Upper lobe of left lung (tissue), 6 donors: ENCODE measurements around the gene SV2C. TPM values are rescaled to one million over a fixed set of nuclear protein-coding genes. Genes with fewer than 3 reads are reported as not detected.

Experiments used
- ATAC-seq, 2 donors: fragments of 200-7000 bp; cut with Tn5 transposase; one replicate each; pipeline ENCODE4 v1.9.1; 2022; ENCODE audit warnings: mild to moderate bottlenecking in 2 of 2, moderate library complexity in 2 of 2; ENCODE audit not compliant: low FRiP score in 2 of 2
- DNase-seq, 2 donors: peaks; one replicate each; pipeline ENCODE4 v3.0.0-alpha.2; 2019 to 2020
- H3K27ac ChIP-seq, 4 donors: fragments of 200-600 bp; sonication (generic); one replicate each; pipeline ENCODE4 v1.5.1; 2016 to 2019
- H3K27me3 ChIP-seq, 4 donors: fragments of 200-600 bp; sonication (generic); one replicate each; pipeline ENCODE4 v1.5.1; 2017 to 2019
- H3K36me3 ChIP-seq, 4 donors: fragments of 200-600 bp; sonication (generic); one replicate each; pipeline ENCODE4 v1.5.1; 2016 to 2019
- H3K4me1 ChIP-seq, 4 donors: fragments of 200-600 bp; sonication (generic); one replicate each; pipeline ENCODE4 v1.5.1; 2018 to 2019
- H3K4me3 ChIP-seq, 4 donors: fragments of 200-600 bp; sonication (generic); one replicate each; pipeline ENCODE4 v1.5.1; 2017 to 2019; ENCODE audit warnings: mild to moderate bottlenecking in 2 of 4, moderate library complexity in 1 of 4
- H3K9me3 ChIP-seq, 4 donors: fragments of 200-600 bp; sonication (generic); one replicate each; pipeline ENCODE4 v1.5.1; 2018 to 2019
- EP300 ChIP-seq, 4 donors: sonication (generic); formaldehyde crosslinking; IDR thresholded peaks; one replicate each; pipeline ENCODE4 v1.5.1; 2017; ENCODE audit warnings: antibody characterized with exemption in 4 of 4, control low read depth in 2 of 4
- POLR2A ChIP-seq, 4 donors: fragments of 450-650 bp; IDR thresholded peaks; one replicate each; pipeline ENCODE4 v1.5.1; 2016 to 2017; ENCODE audit warnings: antibody characterized with exemption in 4 of 4, mild to moderate bottlenecking in 2 of 4
- POLR2AphosphoS5 ChIP-seq, 2 donors: sonication (generic); formaldehyde crosslinking; IDR thresholded peaks; one replicate each; pipeline ENCODE4 v1.5.1; 2017; ENCODE audit warnings: antibody characterized with exemption in 2 of 2
- WGBS, 2 donors: methylation state at CpG; one replicate each; pipeline ENCODE4 v1.1.5; 2017 to 2018; 5-methylcytosine and 5-hydroxymethylcytosine counted together
- total RNA-seq, 6 donors: library from RNA; depleted of rRNA in 4 of 6; stranded (reverse); fragments of >200 nt in 4 of 6; gene quantifications; one replicate each; pipeline versions ENCODE4 v1.1.0 to v1.2.1, GENCODE V29; 2016 to 2021
- TF ChIP-seq, protein P1 (sequence below), 6 experiments: fragments of 450-650 bp in 4 of 6; fragments of 200-600 bp in 2 of 6; sonication (generic) in 2 of 6; IDR thresholded peaks; one replicate each; pipeline ENCODE4 v1.5.1; 2016 to 2019; ENCODE audit warnings: antibody characterized with exemption in 6 of 6
- donor health status: DM: no; HTN: no; CAD: no; lungs with moderate emphysema.
- donor health status: DM: no; HTN: yes; CAD: no; lungs with severe emphysema.

Gene SV2C
- total RNA-seq, 6 donors from 2014 or later, result 0.15 to 0.51 (median 0.21) TPM; not detected in 2

DNA sequence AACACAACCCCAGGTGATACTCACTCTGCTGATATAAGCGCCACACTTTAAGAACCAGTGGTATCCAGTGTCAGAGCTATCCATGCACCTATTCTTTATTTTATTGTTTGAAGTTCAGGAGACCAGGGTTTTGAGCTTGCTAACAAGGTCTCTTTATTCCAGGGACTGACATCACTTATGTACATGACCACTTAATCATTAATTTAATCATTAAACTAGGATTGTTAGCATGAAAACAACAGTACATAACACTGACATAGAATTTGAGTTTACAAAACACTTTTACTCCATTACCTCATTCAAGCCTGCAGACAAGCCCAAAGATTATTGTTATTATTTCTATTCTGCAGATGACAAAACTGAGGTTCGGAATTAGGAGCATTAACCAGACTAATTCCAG lies 168.5 kb downstream of the SV2C start:
- no peaks in the 10 kb centered on the region for H3K36me3 ChIP-seq
- H3K4me1 ChIP-seq, result peaks cover 0 to 6% (median 1%) of the 10 kb centered on the region in 4 donors
- 94 to 97% methylated on average over 2 of the region's 2 CpGs for WGBS, 2 donors
- ATAC-seq, result no peak
- no peaks in the 10 kb centered on the region for H3K9me3 ChIP-seq
- no peak overlapping the region for H3K4me3 ChIP-seq
- no peak for DNase-seq
- H3K27me3 ChIP-seq, result no peaks in the 10 kb centered on the region
- TF ChIP-seq POLR2AphosphoS5 (IDR thresholded peaks at IDR 0.05) (no peak), EP300 (IDR thresholded peaks at IDR 0.05) (no peak), POLR2A (IDR thresholded peaks at IDR 0.05) (no peak)
- TF ChIP-seq, protein P1, sequence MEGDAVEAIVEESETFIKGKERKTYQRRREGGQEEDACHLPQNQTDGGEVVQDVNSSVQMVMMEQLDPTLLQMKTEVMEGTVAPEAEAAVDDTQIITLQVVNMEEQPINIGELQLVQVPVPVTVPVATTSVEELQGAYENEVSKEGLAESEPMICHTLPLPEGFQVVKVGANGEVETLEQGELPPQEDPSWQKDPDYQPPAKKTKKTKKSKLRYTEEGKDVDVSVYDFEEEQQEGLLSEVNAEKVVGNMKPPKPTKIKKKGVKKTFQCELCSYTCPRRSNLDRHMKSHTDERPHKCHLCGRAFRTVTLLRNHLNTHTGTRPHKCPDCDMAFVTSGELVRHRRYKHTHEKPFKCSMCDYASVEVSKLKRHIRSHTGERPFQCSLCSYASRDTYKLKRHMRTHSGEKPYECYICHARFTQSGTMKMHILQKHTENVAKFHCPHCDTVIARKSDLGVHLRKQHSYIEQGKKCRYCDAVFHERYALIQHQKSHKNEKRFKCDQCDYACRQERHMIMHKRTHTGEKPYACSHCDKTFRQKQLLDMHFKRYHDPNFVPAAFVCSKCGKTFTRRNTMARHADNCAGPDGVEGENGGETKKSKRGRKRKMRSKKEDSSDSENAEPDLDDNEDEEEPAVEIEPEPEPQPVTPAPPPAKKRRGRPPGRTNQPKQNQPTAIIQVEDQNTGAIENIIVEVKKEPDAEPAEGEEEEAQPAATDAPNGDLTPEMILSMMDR (IDR thresholded peaks at IDR 0.05), result no peak
- H3K27ac ChIP-seq, result no peak overlapping the region

DNA sequence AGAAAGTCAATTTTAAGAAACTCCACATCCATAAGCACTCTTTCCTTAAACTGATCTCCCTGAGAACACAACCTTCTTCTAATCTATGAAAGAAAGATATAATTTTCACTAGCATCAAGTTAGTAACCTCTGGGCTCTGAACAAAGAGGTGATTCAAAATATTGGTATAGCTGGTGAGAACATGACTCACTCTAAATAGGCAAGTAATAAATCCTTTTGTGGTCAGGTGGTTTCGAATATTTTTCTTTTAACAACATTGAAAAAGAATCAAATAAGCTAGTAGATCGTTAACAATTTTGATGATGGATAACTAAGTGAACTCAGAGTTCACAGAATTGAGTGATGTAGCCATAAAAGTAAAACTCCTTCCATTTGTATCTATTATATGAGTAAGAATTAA lies 169.3 kb downstream of the SV2C start:
- ATAC-seq (no peak), DNase-seq (no peak)
- 77 to 88% methylated on average over 2 of the region's 2 CpGs for WGBS, 2 donors
- H3K4me1 ChIP-seq, result peaks cover 0 to 6% (median 1%) of the 10 kb centered on the region in 4 donors
- H3K4me3 ChIP-seq, result no peak overlapping the region
- H3K36me3 ChIP-seq, result no peaks in the 10 kb centered on the region
- no peaks in the 10 kb centered on the region for H3K9me3 ChIP-seq
- H3K27ac ChIP-seq, result no peak overlapping the region
- no peak for TF ChIP-seq EP300 (IDR thresholded peaks at IDR 0.05)
- no peak for TF ChIP-seq POLR2AphosphoS5 (IDR thresholded peaks at IDR 0.05)
- H3K27me3 ChIP-seq, result no peaks in the 10 kb centered on the region

DNA sequence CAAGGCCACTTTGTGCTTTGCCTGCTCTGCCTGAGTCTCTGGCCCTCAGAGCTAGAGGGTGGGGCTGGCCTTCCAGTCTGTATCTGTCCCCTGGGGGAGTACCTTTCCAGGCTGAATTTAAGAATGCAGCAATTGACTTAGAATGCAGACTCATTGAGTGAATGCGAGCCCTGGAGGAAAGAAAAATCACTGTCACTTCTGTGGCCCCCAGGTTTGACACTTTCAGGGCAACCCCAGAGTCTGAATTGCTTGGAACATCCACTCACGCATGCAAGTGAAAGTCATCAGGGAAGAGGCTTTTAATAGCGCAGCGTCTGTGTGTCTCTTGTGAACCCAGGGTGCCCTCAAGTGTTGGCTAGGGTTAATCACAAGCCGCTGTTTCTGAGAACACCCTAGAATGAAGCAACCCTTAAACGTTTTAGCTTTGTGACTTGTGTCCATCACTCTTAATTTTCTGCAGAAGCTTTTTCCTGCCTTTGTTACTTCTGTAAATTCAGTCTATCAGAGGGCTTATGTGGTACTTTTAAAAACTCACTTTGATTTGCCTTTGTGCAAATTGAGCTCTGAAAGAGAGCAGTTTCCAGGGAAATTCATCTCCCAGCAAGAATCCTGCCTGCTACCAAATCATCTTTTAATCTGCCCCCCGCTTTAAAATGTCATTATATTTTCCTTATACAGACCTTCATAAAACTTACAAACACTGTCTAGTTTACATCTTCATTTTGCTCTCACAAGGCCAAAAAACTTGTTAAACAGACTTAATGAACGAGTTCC lies 173.1 kb downstream of the SV2C start:
- WGBS, 2 donors, result 17 to 21% methylated on average over 8 of the region's 8 CpGs
- H3K36me3 ChIP-seq, result no peaks in the 10 kb centered on the region
- H3K9me3 ChIP-seq, result no peaks in the 10 kb centered on the region
- no peak overlapping the region for H3K27ac ChIP-seq
- peak; percentile 89 to 94 for ATAC-seq
- no peaks in the 10 kb centered on the region for H3K27me3 ChIP-seq
- TF ChIP-seq EP300 (IDR thresholded peaks at IDR 0.05) (no peak), POLR2AphosphoS5 (IDR thresholded peaks at IDR 0.05) (no peak)
- TF ChIP-seq, protein P1 (IDR thresholded peaks at IDR 0.05), result peak; percentile 31 to 71 (median 52)
- peaks cover 0 to 6% (median 1%) of the 10 kb centered on the region in 4 donors for H3K4me1 ChIP-seq
- peak in 1 of 2 donors; percentile 63 for DNase-seq
- H3K4me3 ChIP-seq, result no peak overlapping the region

DNA sequence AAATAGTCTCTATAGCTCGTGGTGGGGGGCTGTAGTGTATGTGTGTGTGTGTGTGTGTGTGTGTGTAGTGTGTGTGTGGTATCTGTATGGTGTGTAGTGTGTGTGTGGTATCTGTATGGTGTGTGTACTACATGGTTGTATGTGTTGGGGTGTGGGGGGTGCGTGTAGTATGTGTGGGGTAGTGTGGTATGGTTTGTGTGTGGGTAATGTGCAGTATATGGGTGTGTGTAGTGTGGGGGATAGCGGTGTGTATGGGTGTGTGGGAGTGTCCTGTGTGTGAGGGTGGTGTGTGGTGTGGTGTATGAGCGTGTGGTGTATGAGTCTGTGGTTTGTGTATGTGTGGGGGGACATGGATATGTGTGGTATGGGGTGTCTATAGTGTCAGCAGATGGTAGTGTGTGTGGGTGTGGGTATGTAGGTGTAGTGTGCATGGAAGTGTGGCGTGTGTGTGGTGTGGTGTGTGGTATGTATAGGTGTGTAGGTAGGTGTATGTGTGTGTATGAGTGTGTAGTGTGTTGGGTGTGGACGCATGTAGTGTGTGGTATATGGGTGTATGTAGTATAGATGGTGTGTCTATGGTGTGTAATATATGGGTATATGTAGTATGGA lies 174.1 kb downstream of the SV2C start:
- WGBS, 2 donors, result 85 to 90% methylated on average over 6 of the region's 6 CpGs
- ATAC-seq (peak; percentile 26 to 62), DNase-seq (no peak)
- H3K27me3 ChIP-seq, result no peaks in the 10 kb centered on the region
- no peaks in the 10 kb centered on the region for H3K9me3 ChIP-seq
- peaks cover 0 to 6% (median 1%) of the 10 kb centered on the region in 4 donors for H3K4me1 ChIP-seq
- H3K27ac ChIP-seq, result no peak overlapping the region
- H3K4me3 ChIP-seq, result no peak overlapping the region
- no peak for TF ChIP-seq EP300 (IDR thresholded peaks at IDR 0.05)
- no peak for TF ChIP-seq POLR2A (IDR thresholded peaks at IDR 0.05)
- TF ChIP-seq, protein P1 (IDR thresholded peaks at IDR 0.05), result no peak
- no peak for TF ChIP-seq POLR2AphosphoS5 (IDR thresholded peaks at IDR 0.05)
- no peaks in the 10 kb centered on the region for H3K36me3 ChIP-seq

DNA sequence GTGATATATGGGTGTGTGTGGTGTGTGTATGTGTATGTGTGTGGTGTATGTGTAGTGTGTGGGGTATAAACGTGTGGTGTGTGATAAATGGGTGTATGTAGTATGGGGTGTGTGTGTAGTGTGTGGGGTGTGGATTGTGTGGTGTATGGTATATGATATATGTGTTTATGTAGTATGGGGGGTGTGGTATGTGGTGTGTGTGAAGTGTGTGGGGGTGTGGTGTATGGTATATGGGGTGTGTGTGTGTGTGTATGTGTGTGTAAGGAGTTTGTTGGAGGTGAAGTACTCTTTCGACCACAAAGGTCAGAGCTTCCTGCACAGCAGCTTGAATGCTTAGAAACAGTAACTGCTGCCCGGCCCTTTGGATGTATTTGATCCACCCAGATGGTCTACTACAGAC lies 174.7 kb downstream of the SV2C start:
- WGBS, 2 donors, result 65 to 78% methylated on average over 3 of the region's 3 CpGs
- no peak overlapping the region for H3K27ac ChIP-seq

More for the DNA sequence above, 174.7 kb downstream of the SV2C start:
- Histone ChIP-seq H3K9me3 (no peaks in the 10 kb centered on the region), H3K27me3 (no peaks in the 10 kb centered on the region), H3K4me3 (no peak overlapping the region), H3K36me3 (no peaks in the 10 kb centered on the region), H3K4me1 (peaks cover 0 to 6% (median 1%) of the 10 kb centered on the region in 4 donors)
- TF ChIP-seq POLR2AphosphoS5 (IDR thresholded peaks at IDR 0.05), result no peak
- no peak for TF ChIP-seq EP300 (IDR thresholded peaks at IDR 0.05)
- TF ChIP-seq, protein P1 (IDR thresholded peaks at IDR 0.05), result no peak
- no peak for TF ChIP-seq POLR2A (IDR thresholded peaks at IDR 0.05)
- DNase-seq (no peak), ATAC-seq (peak; percentile 10 to 46)
